HFFc6 (cell line): ENCODE data around the gene NEU4. TPM values are rescaled to one million over a fixed set of nuclear protein-coding genes. Genes with fewer than 3 reads are reported as not detected.

Source experiments
- DNase-seq: peaks from one replicate; pipeline ENCODE4 v3.0.0-alpha.2; 2018
- H3K27ac Mint-ChIP-seq: 2 replicates; pipeline ENCODE4 v1.8.0; 2020; ENCODE audit warnings: mild to moderate bottlenecking, mixed read lengths
- H3K27me3 Mint-ChIP-seq: 2 replicates; pipeline ENCODE4 v1.8.0; 2021; ENCODE audit warnings: mild to moderate bottlenecking, moderate library complexity, mixed read lengths; ENCODE audit not compliant: insufficient read depth
- H3K36me3 Mint-ChIP-seq: 2 replicates; pipeline ENCODE4 v1.8.0; 2021; ENCODE audit warnings: low read depth, mixed read lengths
- H3K4me1 Mint-ChIP-seq: 2 replicates; pipeline ENCODE4 v1.8.0; 2020; ENCODE audit warnings: low read depth, mixed read lengths
- H3K4me3 Mint-ChIP-seq: 2 replicates; pipeline ENCODE4 v1.8.0; 2020; ENCODE audit warnings: mild to moderate bottlenecking, moderate library complexity, mixed read lengths
- H3K9me3 Mint-ChIP-seq: 2 replicates; pipeline ENCODE4 v1.8.0; 2020; ENCODE audit warnings: mild to moderate bottlenecking, mixed read lengths
- total RNA-seq, 6 experiments: library from RNA; stranded (reverse); fragmentation: NEBNext Ultra II Directional; extraction: Animal tissue kit (Norgen Biotek cat#: 25700); gene quantifications; 2 replicates in 1 of 6; 3 replicates in 5 of 6; pipeline ENCODE4 v1.2.3, GENCODE V29; 2021
- TF ChIP-seq, protein P1 (sequence below): fragments of 200-600 bp; sonication (generic); IDR thresholded peaks from 2 replicates; pipeline ENCODE4 v1.5.0; 2021; ENCODE audit warnings: antibody characterized with exemption, mild to moderate bottlenecking

The NEU4 gene
- total RNA-seq, 6 experiments from 2014 or later = 0.08 TPM; not detected in 5

- H3K27ac Mint-ChIP-seq = no peak within 1 kb of the TSS
- TF ChIP-seq, protein P1, sequence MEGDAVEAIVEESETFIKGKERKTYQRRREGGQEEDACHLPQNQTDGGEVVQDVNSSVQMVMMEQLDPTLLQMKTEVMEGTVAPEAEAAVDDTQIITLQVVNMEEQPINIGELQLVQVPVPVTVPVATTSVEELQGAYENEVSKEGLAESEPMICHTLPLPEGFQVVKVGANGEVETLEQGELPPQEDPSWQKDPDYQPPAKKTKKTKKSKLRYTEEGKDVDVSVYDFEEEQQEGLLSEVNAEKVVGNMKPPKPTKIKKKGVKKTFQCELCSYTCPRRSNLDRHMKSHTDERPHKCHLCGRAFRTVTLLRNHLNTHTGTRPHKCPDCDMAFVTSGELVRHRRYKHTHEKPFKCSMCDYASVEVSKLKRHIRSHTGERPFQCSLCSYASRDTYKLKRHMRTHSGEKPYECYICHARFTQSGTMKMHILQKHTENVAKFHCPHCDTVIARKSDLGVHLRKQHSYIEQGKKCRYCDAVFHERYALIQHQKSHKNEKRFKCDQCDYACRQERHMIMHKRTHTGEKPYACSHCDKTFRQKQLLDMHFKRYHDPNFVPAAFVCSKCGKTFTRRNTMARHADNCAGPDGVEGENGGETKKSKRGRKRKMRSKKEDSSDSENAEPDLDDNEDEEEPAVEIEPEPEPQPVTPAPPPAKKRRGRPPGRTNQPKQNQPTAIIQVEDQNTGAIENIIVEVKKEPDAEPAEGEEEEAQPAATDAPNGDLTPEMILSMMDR = no peak
- H3K4me3 Mint-ChIP-seq = peak within 1 kb of the TSS; percentile 78
- DNase-seq = no peak
- H3K4me1 Mint-ChIP-seq = no peaks in the 10 kb centered on the region; the same call in 1 of the 2 replicates
- H3K9me3 Mint-ChIP-seq = no peaks in the 10 kb centered on the region
- H3K27me3 Mint-ChIP-seq = peaks cover 9% of the 10 kb centered on the region
- H3K36me3 Mint-ChIP-seq = no peaks in the 10 kb centered on the region
Measured at GRCh38 chr2:241858206-241859016, 49.4 kb downstream of the NEU4 start, which contains the start of gene PDCD1. TSS of gene PDCD1 (minus strand) at chr2:241858894. CDS start at chr2:241858838, 56 bp downstream.

GRCh38 chr2:241859017-241859435, 50.0 kb downstream of the NEU4 start:
- no peak for DNase-seq
- Mint-ChIP-seq H3K9me3 (peaks cover 1% of the 10 kb centered on the region), H3K36me3 (peaks cover 1% of the 10 kb centered on the region), H3K4me3 (no peak overlapping the region), H3K27ac (no peak overlapping the region), H3K4me1 (no peaks in the 10 kb centered on the region; the same call in 1 of the 2 replicates), H3K27me3 (peaks cover 11% of the 10 kb centered on the region)
- TF ChIP-seq, protein P1 = no peak

- Mint-ChIP-seq H3K27me3 (peaks cover 11% of the 10 kb centered on the region), H3K36me3 (peaks cover 7% of the 10 kb centered on the region), H3K27ac (no peak overlapping the region), H3K4me1 (no peaks in the 10 kb centered on the region; the same call in 1 of the 2 replicates), H3K9me3 (peaks cover 6% of the 10 kb centered on the region), H3K4me3 (peak overlapping the region; percentile 78)
- DNase-seq = no peak
- TF ChIP-seq, protein P1 = no peak
Measured at GRCh38 chr2:241859436-241860183, 50.6 kb downstream of the NEU4 start.

DNA sequence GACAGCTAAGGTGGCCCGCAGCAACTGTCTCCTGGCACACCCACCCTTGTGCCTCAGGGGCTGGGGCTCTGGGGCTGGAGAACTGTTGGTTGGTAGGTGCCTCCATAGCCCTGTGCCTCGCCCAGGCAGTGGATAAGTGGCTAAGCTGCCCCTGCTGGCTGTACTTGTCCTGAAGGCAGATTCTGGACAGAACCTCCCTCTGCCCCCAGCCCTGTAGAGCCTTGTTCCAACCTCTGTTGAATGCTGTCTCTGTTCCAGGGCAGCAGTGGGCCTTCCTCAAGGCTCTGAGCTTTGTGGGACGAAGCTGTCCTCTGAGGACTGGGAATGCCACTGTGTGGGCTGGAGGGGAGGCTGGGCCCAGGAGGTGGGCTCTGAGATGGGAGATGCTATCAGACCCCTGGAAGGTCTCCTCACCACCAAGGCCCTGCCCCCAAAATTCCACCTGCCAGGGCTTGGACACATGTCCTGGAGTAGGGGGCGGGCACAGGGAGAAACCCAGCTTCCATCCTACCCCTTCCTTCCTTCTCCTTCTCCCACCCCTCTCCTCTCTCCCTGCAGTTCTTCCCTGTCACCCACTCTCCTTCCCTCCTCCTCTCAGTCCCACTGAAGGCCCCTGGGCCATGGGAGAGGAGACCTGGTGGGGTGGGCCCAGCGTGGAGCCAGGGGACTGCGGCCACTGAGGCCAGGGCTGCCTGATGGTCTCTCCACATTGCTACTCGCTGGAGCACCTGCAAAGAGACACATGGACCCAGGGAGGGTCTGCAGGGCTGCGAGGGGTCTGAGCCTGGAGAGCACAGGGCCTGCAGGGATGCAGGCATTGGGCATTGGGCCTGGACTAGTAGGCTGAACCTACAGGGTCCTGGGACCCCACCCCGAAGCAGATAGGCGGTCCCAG, 51.4 kb downstream of the NEU4 start:
- Mint-ChIP-seq H3K27ac (no peak overlapping the region), H3K36me3 (peaks cover 11% of the 10 kb centered on the region), H3K4me3 (no peak overlapping the region; the same call in 1 of the 2 replicates), H3K4me1 (no peaks in the 10 kb centered on the region; the same call in 1 of the 2 replicates), H3K27me3 (peaks cover 11% of the 10 kb centered on the region), H3K9me3 (peaks cover 6% of the 10 kb centered on the region)
- TF ChIP-seq, protein P1 = no peak
- no peak for DNase-seq

GRCh38 chr2:241861264-241861663, 52.3 kb downstream of the NEU4 start:
- no peak for DNase-seq
- Mint-ChIP-seq H3K27me3 (peaks cover 12% of the 10 kb centered on the region), H3K4me3 (no peak overlapping the region), H3K4me1 (no peaks in the 10 kb centered on the region; the same call in 1 of the 2 replicates), H3K27ac (no peak overlapping the region), H3K9me3 (peaks cover 6% of the 10 kb centered on the region), H3K36me3 (peaks cover 14% of the 10 kb centered on the region)
- TF ChIP-seq, protein P1 = no peak
